SJSA1 (cell line): ENCODE data around the gene OGDHL. TPM values are rescaled to one million over a fixed set of nuclear protein-coding genes. Genes with fewer than 3 reads are reported as not detected.
"Not testable (repeated sequence)": the region's sequence is repeated elsewhere in the genome, so short reads cannot be mapped to it uniquely, and the experiment has no call there.

Experiments used
- DNase-seq, 2 experiments: peaks; one replicate each; pipeline ENCODE4 v3.0.0-alpha.2; 2015 to 2020; ENCODE audit warnings: low spot score in 2 of 2, low read depth in 1 of 2
- H3K27ac ChIP-seq: fragments of 250-450 bp; sonication (Bioruptor Pico); 2 replicates; pipeline ENCODE4 v1.5.1; 2020; ENCODE audit warnings: mild to moderate bottlenecking, moderate library complexity
- H3K27me3 ChIP-seq: fragments of 250-450 bp; sonication (Bioruptor Pico); replicated peaks from 2 replicates; pipeline ENCODE4 v1.5.1; 2020; ENCODE audit warnings: mild to moderate bottlenecking, moderate library complexity
- H3K36me3 ChIP-seq: fragments of 250-450 bp; sonication (Bioruptor Pico); 2 replicates; pipeline ENCODE4 v1.5.1; 2020; ENCODE audit warnings: mild to moderate bottlenecking
- H3K4me1 ChIP-seq: fragments of 250-450 bp; sonication (Bioruptor Pico); replicated peaks from 2 replicates; pipeline ENCODE4 v1.6.1; 2021; ENCODE audit warnings: mild to moderate bottlenecking
- H3K4me3 ChIP-seq: fragments of 250-450 bp; sonication (Bioruptor Pico); 2 replicates; pipeline ENCODE4 v1.5.1; 2020; ENCODE audit warnings: mild to moderate bottlenecking
- H3K9me3 ChIP-seq: fragments of 250-450 bp; sonication (Bioruptor Pico); replicated peaks from 2 replicates; pipeline ENCODE4 v1.5.1; 2020; ENCODE audit warnings: mild to moderate bottlenecking
- total RNA-seq: library from RNA; depleted of rRNA; stranded (reverse); fragments of >200 nt; shearing (Covaris generic); gene quantifications from 2 replicates; pipeline ENCODE4 v1.2.3, GENCODE V29; 2014

OGDHL gene
- total RNA-seq, 1 experiment from 2014 or later: not detected

DNA sequence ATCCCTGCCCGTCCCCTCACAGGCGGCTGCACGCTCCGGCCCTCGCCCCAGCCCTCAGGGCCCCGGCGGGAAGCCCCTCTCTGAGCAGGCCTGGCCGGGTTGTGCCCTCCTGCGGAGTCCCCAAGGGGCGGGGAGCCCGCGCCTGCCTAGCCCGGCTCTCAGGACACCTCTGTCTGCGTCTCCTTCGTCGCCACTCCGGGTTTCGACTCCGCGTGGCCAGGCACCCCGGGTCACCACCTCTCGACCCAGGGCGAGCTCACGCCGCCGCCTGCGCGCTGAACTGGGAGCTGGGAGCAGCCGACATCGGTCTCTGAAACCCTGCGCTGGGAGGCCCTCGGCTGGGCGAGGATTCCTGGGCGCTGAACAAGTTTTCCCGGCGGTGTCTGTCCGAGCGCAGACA, 6.2 kb upstream of the OGDHL start:
- Histone ChIP-seq H3K27me3 (peaks cover 39% of the 10 kb centered on the region), H3K4me3 (no peak overlapping the region), H3K36me3 (no peaks in the 10 kb centered on the region), H3K27ac (no peak overlapping the region), H3K4me1 (no peaks in the 10 kb centered on the region), H3K9me3 (peaks cover 3% of the 10 kb centered on the region; the same call in 1 of the 2 replicates)
- no peak for DNase-seq

- Histone ChIP-seq H3K4me1 (no peaks in the 10 kb centered on the region), H3K36me3 (no peaks in the 10 kb centered on the region), H3K27me3 (peaks cover 45% of the 10 kb centered on the region), H3K9me3 (peaks cover 3% of the 10 kb centered on the region; the same call in 1 of the 2 replicates), H3K4me3 (no peak overlapping the region), H3K27ac (no peak overlapping the region)
- DNase-seq: no peak
Measured at GRCh38 chr10:49767752-49768151, 5.6 kb upstream of the OGDHL start.

- Histone ChIP-seq H3K4me3 (no peak overlapping the region), H3K27me3 (peaks cover 56% of the 10 kb centered on the region), H3K27ac (no peak overlapping the region), H3K4me1 (peaks cover 8% of the 10 kb centered on the region), H3K36me3 (no peaks in the 10 kb centered on the region), H3K9me3 (peaks cover 3% of the 10 kb centered on the region; the same call in 1 of the 2 replicates)
- no peak for DNase-seq
Measured at GRCh38 chr10:49766484-49766883, 4.4 kb upstream of the OGDHL start.

- H3K36me3 ChIP-seq: no peaks in the 10 kb centered on the region
- no peaks in the 10 kb centered on the region; the same call in 1 of the 2 replicates for H3K9me3 ChIP-seq
- peaks cover 8% of the 10 kb centered on the region for H3K4me1 ChIP-seq
- H3K4me3 ChIP-seq: peak overlapping the region; percentile 43
- H3K27ac ChIP-seq: no peak overlapping the region
- DNase-seq: no peak
- H3K27me3 ChIP-seq: peaks cover 34% of the 10 kb centered on the region
Measured at GRCh38 chr10:49762566-49762877, 399 bp upstream of the OGDHL start.

- Histone ChIP-seq H3K27ac (no peak overlapping the region), H3K4me1 (peaks cover 8% of the 10 kb centered on the region), H3K9me3 (no peaks in the 10 kb centered on the region; the same call in 1 of the 2 replicates), H3K27me3 (peaks cover 22% of the 10 kb centered on the region), H3K36me3 (no peaks in the 10 kb centered on the region), H3K4me3 (no peak overlapping the region; the same call in 1 of the 2 replicates)
- DNase-seq: no peak
Measured at GRCh38 chr10:49761201-49761788, 828 bp downstream of the OGDHL start.

DNA sequence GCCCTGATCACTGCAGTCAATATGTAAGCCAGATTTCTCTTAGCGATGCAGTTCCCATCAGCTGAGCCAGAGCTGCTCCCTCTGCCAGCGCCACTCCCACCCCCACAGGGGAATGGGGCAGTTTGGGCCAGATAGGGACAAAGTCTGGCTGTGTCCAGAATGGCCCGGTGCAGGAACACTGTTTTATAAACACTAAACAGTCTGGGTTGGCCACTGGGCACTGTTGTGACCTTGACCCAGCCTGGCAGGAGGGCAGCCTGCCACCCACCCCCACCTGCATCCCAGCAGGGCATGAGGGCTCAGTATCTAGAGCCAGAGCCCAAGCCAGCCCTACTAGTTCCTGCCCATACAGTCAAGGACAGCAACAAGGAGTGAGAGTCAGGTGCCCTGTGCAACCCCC, 1.3 kb downstream of the OGDHL start:
- DNase-seq: no peak
- no peak overlapping the region for H3K4me3 ChIP-seq
- no peaks in the 10 kb centered on the region for H3K36me3 ChIP-seq
- H3K27me3 ChIP-seq: peaks cover 21% of the 10 kb centered on the region
- no peaks in the 10 kb centered on the region; the same call in 1 of the 2 replicates for H3K9me3 ChIP-seq
- no peak overlapping the region for H3K27ac ChIP-seq
- peaks cover 8% of the 10 kb centered on the region for H3K4me1 ChIP-seq

DNA sequence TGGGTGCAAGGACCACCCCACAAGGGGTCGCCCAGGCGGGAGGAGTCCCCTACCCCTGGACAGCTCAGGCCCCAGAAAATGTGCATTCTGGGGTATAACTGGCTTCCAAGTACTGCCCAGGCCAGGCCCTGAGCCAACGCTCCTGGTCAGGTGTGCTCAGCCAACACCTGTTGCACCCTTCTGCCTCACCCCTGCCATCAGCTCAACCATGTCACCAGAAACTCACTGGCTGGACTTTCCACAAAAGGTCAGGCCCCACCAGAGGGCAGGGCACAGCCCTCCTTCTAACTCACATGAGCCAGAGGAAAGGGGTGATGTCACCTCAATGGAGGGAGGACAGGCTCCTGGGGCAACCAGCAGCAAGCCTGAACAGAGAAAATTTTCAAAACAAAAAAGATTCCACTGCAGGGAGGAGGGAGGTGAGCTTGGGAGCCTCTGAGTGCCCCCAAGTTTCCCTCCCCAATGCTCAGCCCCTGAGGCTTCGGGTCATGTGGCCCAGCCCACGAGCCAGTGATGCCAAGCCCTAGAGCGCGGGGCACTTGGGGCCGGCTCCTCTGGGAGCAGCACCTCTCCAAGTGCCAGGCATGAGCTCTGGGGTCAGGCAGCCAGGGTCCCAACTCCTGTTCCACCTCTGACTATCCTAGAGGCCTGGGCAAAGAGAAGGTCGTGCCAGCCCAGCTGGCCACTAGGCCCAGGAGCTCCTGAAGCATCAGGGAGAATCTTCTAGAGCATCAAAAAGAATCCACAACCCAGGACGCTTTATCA, 2.2 kb downstream of the OGDHL start:
- no peak for DNase-seq
- H3K9me3 ChIP-seq: no peaks in the 10 kb centered on the region; the same call in 1 of the 2 replicates
- H3K36me3 ChIP-seq: no peaks in the 10 kb centered on the region
- H3K4me1 ChIP-seq: peaks cover 8% of the 10 kb centered on the region
- H3K27ac ChIP-seq: no peak overlapping the region
- H3K27me3 ChIP-seq: peaks cover 21% of the 10 kb centered on the region
- no peak overlapping the region for H3K4me3 ChIP-seq

DNA sequence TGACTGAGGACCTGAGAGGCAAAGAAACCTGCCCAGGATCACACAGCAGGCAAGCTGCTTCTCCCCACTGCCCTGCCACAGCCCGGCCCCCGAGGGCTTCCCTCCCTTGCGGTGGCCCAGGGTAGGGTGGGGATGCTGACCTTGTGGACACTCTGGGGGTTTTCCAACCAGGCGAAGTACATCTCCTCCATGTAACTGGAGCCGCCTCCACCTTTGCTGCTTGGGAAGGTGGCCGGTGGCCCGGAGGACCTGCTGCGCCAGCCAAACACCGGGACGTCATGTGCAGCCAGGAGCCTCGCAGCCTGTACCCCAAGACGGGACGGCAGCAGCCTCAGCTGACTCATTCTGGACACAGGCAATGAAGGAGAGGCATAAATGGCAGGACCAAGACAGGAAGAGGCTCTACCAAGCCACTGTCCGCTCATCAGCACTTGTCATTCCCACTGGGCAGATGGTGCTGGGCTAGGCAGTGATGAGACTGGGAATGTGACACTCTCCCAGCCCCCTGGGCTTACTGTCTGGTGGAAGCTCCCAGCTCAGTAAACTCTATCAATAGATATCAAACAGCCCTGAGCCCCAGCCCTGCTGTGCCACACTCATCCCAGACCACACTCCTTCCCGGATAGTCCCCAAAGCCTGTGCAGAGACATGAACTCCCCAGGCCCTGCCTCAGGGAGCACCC, 3.7 kb downstream of the OGDHL start:
- no peak for DNase-seq

DNA sequence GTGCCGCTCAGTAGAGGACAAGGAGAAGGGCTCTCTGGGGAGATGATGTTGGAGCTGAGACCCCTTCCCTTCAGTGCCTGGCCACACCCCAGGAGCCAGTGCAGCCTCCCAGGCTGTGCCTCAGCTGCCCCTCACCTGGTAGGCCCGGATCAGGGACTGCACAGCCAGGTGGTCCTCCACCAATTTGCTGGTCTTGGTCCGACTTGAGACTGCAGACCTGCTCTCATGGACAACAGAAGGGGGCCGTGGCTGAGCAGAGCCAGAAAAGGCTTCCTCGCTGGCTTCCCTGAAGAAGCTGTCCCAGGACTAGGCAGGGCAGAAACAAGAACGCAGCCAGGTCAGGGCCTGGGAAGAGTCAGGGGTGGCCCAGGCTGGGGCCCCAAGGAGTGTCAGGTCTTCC, 5.5 kb downstream of the OGDHL start:
- Histone ChIP-seq H3K27me3 (peaks cover 8% of the 10 kb centered on the region), H3K4me3 (no peak overlapping the region), H3K9me3 (no peaks in the 10 kb centered on the region), H3K36me3 (no peaks in the 10 kb centered on the region), H3K27ac (no peak overlapping the region), H3K4me1 (peaks cover under 1% of the 10 kb centered on the region)
- no peak for DNase-seq

More for the DNA sequence above, 3.7 kb downstream of the OGDHL start:
- H3K27me3 ChIP-seq: peaks cover 24% of the 10 kb centered on the region
- H3K9me3 ChIP-seq: no peaks in the 10 kb centered on the region; the same call in 1 of the 2 replicates
- peaks cover 8% of the 10 kb centered on the region for H3K4me1 ChIP-seq
- H3K27ac ChIP-seq: no peak overlapping the region
- no peak overlapping the region for H3K4me3 ChIP-seq
- H3K36me3 ChIP-seq: no peaks in the 10 kb centered on the region

DNA sequence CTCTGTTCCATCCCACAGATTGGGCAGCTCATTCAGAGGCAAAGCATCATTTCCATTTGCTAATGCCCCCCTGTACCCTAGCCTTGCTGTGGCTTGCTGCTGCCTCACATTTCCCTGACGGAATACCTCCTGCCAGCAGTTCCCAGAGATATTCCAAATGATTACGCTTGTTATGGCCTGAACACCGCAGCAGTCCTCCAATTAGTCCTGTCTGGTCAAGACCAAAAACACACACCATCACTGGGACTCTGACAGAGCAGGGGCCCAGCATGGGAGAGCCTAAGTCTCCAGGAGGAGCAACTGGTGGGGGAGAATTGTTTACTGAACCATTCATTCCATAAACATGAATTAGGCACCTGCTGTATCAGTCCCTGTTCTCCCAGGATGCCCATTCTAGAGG, 6.1 kb downstream of the OGDHL start:
- Histone ChIP-seq H3K4me3 (no peak overlapping the region), H3K36me3 (no peaks in the 10 kb centered on the region), H3K27me3 (peaks cover 4% of the 10 kb centered on the region; the same call in 1 of the 2 replicates), H3K9me3 (no peaks in the 10 kb centered on the region), H3K27ac (no peak overlapping the region), H3K4me1 (no peaks in the 10 kb centered on the region)
- DNase-seq: no peak

DNA sequence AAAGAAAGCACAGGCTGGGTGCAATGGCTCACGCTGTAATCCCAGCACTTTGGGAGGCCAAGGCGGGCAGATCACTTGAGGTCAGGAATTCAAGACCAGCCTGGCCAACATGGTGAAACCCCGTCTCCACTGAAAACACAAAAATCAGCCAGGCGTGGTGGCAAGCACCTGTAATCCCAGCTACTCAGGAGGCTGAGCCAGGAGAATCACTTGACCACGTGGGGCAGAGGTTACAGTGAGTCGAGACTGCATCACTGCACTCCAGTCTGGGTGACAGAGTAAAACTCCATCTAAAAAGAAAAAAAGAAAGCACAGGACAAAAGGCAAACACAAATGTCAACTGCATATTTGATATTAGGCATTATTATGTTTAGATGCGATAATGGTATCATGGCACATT, 7.2 kb downstream of the OGDHL start:
- DNase-seq, H3K27me3 ChIP-seq, H3K27ac ChIP-seq, H3K4me3 ChIP-seq, H3K4me1 ChIP-seq, H3K36me3 ChIP-seq, H3K9me3 ChIP-seq: not testable (repeated sequence)

GRCh38 chr10:49752584-49752983, 9.5 kb downstream of the OGDHL start:
- H3K4me1 ChIP-seq: no peaks in the 10 kb centered on the region
- H3K9me3 ChIP-seq: no peaks in the 10 kb centered on the region
- DNase-seq: no peak
- H3K27ac ChIP-seq: no peak overlapping the region
- H3K4me3 ChIP-seq: no peak overlapping the region
- H3K27me3 ChIP-seq: 0 out of 2 replicates have a peak, but pooled peaks cover 10% of the 10 kb centered on the region
- H3K36me3 ChIP-seq: no peaks in the 10 kb centered on the region

DNA sequence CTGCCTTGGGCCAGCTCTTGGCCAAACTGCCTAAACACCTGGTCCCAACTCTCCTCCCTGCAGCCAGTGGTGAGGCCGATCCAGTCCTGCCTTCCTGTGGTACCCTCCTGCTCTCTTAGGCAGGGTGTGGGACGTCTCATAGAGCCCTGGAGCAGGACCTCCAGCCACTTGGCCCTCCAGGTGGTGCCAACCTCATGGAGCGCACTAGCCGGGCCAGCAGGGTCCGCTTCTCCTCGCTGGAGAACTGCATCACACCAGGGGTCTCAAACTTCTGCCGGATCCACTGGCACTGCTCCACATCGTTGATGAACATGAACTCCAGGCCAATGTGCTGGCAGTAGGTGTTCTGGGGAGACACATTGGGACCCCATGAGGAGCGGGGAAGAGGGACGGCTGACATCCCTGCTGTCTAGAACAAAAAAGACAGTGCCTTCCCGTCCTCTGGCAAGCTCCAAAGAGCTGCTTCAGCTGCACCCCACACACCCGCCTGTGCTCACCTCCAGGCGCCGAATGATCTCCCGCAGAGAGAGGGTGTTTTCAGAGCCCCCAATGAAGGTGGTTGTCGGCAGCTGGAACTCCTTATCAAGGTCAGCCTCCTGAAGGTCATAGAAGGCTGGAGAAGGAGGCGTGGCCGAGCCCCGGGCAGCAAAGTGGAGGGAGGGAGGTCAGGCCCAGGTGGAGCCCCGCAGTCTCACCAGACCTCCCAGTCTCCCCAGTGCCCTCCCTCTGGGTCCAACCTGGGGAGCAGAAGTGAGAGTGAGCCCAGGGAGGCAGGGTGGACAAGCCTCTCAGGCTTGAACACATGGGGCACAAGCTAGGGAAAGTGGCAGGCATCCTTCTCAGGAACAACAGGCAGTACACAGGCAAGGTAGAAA, 10.2 kb downstream of the OGDHL start:
- no peak for DNase-seq
- H3K4me3 ChIP-seq: no peak overlapping the region
- H3K27ac ChIP-seq: no peak overlapping the region
- H3K36me3 ChIP-seq: no peaks in the 10 kb centered on the region
- H3K4me1 ChIP-seq: no peaks in the 10 kb centered on the region
- H3K27me3 ChIP-seq: 0 out of 2 replicates have a peak, but pooled peaks cover 11% of the 10 kb centered on the region
- H3K9me3 ChIP-seq: no peaks in the 10 kb centered on the region
